Middle frontal gyrus (tissue), 1 donor: ENCODE results near the gene COA6.
"Not testable (repeated sequence)": the region's sequence is repeated elsewhere in the genome, so short reads cannot be mapped to it uniquely, and the experiment has no call there.

ENCODE experiments used
- DNase-seq: peaks from one replicate; pipeline ENCODE4 v3.0.0-alpha.2; 2015; ENCODE audit warnings: low spot score; ENCODE audit errors: extremely low spot score

COA6 gene, protein sequence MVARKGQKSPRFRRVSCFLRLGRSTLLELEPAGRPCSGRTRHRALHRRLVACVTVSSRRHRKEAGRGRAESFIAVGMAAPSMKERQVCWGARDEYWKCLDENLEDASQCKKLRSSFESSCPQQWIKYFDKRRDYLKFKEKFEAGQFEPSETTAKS

DNA sequence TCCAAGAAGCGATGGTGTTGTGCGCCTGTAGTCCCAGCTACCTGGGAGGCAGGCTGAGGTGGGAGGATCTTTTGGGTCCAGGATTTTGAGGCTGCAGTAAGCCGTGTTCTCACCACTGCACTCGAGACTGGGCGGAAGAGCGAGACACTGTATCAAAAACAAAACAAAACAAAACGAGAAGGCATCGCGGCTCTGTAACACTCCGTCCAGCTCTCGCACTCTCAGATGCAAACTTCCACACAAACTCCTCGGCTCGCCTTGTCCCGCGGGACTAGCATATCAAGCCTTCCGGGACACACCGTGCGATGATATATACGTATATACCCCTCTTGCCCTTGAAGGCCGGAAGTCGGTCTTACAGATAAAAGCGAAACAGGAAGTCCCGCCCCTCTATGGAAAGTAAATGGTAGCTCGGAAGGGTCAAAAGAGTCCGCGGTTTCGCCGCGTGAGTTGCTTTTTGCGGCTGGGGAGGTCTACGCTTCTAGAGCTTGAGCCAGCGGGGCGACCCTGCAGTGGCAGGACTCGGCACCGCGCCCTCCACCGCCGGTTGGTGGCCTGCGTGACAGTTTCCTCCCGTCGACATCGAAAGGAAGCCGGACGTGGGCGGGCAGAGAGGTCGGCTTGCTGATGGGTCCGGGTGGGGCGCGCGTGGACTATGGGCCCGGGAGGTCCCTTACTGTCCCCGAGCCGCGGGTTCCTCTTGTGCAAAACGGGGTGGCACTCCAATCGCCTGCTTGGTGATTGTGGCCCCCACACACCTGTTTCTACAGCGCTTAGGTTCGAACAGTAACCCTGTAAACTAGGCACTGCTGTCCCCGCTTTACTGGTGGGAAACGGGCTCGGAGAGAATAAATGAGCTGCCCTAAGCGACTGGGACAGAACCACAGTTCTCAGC, at the start of gene COA6:
TSS of gene COA6 (plus strand) at position 393 of the 895 bp plus-strand sequence. CDS start at position 404, 11 bp downstream.
- peak; percentile 56 for DNase-seq

DNA sequence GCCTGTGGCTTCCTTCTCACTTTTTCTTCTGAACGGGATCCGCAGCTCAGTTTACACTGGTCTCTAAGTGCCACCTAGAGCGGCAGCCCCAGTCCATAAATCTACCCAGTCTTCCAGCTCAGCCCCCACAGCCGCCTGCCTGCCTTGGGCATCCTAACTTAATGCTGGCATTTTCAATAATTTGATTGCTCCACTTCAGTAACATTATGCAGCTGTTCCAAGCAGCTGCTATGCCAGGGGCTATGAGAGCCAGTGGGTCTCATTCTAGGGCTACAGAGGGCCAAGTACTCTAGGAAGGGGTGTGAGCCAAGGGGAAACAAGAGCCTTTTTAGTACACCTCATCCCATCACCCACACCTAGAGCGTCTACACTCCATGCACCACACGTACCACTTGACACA, 48.4 kb upstream of the COA6 start:
- DNase-seq: no peak

DNA sequence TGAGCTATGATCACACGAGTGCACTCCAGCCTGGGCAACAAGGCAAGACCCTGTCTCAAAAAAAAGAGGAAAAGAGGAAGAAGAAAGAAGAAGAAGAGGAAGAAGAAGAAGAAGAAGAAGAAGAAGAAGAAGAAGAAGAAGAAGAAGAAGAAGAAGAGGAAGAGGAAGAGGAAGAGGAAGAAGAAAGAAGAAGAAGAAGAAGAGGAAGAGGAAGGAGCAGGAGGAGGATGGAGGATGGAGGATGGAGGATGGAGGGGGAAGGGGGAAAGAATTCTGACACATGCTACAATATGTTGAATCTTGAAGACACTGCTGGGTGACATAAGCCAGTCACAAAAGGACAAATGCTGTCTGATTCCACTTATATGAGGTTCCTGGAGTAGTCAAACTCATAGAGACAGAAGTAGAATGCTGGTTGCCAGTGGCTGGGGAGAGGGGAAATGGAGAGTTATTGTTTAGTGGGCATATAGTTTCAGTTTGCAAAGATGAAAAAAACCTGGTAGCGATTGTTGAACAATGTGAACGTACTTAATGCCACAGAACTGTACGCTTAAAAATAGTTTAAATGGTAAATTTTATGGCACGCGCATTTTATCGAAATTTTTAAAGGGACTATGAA, 47.3 kb upstream of the COA6 start:
- DNase-seq: no peak

DNA sequence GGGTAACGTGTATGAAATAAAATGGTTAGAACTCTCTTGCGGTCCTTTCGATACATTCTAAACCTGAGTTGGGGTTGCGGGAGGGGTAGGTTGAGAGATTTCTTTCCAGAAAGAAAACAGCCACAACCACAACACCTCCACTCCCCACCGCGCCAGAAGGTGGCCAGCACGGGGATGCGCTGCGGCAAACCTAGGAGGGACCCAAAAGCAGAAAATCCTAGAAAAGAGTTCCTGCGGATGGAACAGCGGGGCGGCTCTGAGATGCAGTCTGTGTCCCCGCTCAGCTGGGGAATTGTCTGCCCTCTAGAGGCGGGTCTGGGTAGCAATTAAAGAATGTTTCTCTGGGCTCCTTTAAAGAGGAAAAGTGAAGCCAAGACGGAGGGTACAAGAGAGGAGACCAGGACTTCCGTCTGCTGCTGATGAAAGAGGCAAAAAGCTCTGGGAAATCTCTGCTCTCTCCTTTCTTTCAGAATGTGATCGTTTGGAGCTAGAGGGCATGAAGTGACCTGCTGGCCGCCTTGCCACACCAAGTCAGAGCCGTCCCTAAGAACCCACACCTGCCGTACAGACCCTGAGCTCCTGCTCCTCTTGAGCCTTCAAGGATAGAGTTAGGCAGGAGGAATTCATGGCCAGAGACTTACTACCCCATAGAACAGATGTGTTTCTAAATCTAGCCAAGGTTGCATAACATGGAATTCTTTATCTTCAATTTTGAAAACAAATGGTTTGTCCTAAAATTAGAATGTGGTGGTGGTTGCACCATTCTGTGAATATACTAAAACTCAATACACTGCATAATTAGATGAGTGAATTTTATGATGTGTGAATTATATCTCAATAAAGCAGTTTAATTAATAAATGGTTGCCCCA, 46.5 kb upstream of the COA6 start:
- peak; percentile 39 for DNase-seq

DNA sequence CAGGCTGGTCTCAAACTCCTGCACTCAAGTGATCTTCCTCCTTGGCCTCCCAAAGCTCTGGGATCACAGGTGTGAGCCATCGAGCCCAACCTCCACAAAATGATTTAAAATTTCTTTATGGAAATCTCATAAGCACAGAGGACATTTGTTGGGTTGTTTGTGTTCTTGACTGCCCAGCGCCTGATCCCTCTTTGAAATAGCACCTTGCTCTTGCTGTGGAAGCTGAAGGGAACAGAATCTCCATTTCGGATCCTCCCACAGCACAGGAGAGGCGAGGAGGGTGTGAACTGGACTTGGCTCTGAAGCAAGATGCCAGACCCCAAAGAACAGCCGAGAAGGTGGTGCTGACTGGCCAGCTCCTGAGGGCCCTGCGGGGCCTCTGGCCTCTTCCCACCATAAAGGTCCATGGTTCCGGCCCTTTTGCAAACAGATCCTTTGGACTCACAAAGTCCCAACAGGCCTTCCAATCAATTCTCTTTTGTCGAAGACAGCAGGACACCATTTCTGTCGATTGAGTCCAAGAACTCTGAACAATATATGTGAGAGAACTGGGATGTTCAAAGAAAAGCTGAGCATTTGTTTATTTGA, 45.6 kb upstream of the COA6 start:
- DNase-seq: no peak

DNA sequence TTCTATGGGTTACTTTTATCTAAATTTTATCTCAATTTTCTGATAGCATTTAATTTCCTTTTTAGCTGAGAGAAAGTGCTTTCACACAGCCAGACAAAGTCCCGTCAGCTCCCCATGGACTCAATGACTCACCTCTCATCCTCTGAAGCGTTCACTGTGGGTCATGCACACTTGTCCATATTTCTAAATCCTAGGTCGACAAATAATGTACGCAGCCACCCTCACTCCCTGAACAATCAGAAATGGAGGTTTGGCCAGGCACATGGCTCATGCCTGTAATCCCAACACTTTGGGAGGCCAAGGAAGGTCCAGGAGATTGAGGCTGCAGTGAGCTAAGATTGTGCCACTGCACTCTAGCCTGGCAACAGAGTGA, 42.4 kb upstream of the COA6 start:
- DNase-seq: no peak

DNA sequence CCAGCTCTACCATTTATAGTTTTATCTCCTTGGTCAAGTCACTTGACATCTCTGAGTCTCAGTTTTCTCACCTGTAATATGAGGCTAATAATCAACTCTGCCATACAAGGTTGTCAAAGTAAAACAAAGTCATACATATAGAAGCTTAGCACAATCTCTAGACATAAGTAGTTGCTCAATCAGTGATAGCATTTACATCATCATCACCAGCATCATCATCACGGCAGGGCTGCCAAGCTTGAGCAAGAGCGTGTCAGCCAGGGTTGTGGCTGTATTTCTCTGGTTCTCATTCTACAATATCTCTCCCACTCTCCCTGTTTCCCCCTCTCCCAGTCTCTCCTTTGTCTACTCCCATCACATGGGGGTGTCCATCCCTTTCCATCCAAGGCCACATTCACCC, 41.7 kb upstream of the COA6 start:
- DNase-seq: no peak

DNA sequence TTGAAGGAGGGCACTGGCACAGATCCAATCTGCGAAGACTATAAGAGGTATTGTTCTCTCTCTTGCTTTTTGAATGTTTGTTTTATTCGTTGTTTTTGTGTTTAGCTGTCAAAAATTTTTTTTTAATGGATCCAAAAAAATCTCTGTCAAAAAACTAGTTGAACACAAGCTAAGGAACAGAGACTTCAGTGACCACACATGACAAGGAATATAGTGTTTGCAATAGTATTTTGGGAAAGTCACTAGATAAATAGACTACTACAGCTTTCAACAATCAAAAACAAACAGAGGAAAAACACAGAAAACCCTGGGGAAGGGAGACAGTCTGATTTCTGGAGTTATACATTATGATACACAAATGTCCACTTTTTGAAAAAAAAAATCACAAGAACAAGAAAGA, 36.9 kb upstream of the COA6 start:
- DNase-seq: no peak

DNA sequence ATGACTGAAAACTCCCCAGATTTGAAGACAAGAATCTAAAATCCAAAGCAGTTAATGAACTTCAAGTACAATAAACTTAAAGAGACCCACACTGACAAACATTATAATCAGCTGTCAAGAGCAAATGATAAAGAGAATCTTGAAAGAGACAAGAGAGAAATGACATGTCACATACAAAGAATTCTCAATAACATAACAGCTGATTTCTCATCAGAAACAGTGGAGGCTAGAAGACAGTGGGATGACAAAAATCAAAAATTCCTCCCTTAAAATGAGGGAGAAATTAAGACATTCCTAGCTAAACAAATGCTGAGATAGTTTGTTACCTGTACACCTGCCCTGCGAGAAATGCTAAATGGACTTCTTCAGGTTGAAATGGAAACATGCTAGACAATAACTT, 36.0 kb upstream of the COA6 start:
- DNase-seq: no peak

DNA sequence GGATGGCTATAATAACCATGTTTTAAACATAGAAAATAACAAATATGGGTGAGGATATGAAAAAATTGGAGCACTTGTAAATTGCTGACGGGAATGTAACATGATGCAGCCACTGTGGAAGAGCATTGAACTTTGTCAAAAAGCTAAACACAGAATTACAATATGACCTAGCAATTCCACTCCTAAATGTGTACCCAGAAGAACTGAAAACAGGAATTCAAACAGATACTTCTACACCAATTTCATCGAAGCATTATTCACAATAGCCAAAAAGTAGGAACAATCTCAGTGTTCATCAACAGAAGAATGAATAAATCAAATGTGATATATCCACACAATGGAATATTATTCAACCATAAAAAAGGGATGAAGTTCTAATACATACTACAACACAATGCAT, 32.7 kb upstream of the COA6 start:
- DNase-seq: no peak

DNA sequence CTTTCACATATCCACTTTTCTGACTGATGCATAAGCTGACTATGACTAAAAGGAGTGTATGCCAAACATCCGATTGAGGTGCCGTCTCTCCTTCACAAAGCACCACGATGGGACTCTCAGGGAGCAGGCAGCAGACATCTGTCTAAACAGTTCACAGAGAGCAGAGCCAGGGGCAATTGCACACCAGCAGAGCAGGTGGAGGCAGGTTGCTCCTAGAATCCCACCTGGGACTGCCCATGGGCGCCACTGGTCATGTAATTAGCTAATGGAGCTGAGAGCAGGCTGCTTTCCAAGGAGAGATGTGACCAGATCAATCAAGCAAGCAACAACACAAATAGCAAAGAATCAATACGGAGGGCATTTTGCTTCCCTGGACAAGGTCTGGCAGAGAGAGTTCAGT, 30.5 kb upstream of the COA6 start:
- DNase-seq: no peak

DNA sequence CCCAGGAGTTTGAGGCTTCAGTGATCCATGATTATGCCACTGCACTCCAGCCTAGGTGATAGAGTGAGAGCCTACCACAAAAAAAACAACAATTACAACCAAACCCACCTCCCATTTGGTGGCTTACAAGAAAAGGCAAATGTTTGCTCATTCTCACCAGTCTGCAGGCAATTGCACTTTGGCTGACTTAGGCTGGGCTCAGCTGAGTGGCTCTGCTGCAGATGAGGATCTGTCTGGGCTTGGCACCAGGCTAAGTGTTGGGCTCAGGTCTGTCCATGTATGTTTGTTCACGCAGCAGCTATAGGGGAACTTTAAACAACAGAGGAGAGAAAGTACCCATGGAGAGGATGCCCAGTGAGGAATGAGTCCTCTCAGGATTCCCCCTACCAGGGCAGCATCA, 28.0 kb upstream of the COA6 start:
- DNase-seq: no peak

DNA sequence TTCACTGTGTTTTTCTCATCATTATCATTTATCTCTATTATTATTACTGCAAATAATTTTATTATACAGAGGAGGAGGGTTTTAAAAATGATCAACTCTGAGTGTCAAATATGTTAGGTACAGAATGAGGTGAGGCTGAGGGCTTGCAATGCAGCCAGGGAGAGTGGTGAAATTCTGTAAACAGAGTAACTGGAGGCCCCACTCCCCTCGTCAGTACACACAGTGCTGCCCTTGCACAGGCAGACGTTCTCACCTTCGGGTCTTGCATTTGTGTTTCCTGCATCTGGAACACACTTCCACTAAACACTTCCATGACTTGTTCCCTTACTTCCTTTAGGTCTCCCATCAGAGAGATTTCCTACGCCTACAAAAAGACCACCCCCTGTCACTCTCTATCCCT, 24.3 kb upstream of the COA6 start:
- DNase-seq: no peak

DNA sequence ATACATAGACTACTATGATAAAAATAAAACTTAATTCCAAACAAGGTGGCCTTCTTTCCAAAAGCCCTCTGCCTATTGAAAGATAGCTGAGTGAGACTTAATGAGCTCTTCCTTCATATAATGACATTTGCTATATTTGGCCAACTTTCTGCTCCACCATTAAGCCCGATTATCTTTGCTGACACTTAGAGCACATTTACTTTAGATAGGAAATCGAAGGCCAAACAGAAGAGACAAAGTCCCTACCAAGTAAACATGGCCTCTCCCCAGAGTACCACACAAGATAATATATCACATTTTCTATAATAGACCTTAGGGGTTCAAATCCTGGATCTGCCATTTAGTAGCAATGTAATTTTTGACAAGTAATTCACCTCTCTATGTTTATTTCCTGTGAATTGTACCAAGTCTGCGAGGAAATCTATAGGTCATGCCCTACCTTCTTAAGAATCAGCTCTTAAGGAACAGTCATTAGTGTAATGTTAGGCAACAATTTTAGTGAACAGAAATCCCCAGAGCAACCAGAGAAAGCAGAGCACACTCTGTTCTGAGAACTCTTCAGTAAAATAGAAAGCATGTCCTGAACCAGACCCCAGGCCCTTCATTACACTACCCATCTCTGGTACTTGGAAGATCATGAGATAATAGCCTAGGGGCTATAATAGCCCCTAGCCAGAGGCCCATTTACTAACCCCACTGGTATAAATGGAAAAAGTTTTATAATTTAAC, 17.3 kb upstream of the COA6 start:
- DNase-seq: no peak

DNA sequence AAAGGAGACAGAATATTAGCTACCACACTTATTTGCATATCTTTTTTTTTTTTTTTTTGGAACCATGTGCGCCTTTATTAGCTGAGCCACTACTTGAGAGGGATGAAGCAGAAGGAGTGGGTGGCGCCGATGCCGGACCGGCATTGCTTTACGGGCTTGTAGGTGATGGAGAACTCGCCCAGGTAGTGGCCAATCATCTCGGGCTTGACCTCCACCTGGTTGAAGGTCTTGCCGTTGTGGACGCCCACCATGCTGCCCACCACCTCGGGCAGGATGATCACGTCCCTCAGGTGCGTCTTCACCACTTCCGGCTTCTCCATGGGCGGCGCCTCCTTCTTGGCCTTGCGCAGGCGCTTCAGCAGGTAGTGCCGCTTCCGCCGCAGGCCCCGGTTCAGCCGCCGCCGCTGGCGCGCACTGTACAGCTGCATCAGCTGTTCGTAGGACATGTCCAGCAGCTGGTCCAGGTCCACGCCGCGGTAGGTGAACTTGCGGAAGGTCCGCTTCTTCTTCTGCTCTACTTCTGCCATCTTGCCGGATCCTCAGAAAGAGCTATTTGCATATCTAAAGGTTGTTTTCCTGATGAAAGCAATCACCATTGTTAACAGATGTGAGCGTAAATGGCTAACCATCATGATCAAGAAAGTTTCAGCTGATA, 16.5 kb upstream of the COA6 start:
- DNase-seq: not testable (repeated sequence)

DNA sequence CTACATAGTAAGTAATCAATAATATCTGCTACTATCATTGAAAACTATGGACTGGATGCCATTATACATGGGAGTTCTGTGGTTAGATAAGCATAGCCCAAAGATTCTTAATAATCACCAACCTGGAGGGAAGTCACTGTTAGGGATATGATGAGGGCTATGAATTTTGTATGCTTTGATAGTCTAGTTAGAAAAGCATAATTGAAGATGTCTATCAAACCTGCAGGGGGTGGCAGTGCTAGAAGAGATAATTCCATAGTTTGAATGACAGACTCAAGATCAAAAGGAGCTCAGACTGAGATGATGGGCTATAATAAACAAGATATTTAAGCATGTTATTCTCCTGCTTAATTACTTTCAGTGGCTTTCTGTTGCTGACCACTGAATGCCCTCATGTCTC, 15.4 kb upstream of the COA6 start:
- no peak for DNase-seq

DNA sequence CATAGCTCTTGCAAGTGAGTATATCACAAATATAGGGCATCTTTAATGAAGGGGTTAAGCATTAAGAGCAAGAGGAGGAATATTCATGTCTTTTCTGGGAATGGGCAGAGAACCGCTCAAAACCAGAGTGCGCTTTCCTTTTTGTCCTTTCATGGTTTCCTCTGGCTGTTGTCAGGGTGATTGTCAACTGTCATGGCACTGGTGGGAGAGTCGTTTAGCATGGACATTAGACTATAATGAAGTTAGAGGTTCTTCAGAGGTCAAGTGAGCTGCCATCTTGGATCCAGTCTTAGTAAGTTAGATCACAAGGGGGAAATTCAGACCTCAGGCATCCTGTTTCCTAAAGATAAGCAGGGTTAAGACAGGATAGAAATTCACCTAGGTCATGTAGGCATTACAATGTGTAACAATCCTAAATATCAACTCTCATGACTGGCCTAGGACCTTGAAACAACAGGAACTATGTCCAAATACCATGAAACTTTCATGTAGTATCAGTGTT, 12.1 kb upstream of the COA6 start:
- no peak for DNase-seq

DNA sequence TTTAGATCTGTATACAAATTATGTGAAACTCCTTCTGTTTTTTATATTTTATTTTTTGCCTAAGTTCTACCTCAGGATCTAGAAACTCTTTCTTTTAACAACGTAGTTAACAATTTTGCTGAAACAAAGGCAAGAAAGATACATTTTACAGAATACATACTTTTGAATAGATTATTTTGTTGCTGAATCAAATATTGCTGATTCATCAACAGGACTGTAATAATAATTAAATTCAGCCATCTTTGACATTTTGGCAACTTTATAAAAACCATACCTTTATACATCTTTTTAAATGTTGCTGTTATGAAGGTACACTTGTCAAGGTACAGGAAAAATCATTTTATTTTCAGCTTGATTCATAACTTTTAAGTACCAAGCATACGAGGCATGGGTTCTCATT, 10.7 kb upstream of the COA6 start:
- no peak for DNase-seq

DNA sequence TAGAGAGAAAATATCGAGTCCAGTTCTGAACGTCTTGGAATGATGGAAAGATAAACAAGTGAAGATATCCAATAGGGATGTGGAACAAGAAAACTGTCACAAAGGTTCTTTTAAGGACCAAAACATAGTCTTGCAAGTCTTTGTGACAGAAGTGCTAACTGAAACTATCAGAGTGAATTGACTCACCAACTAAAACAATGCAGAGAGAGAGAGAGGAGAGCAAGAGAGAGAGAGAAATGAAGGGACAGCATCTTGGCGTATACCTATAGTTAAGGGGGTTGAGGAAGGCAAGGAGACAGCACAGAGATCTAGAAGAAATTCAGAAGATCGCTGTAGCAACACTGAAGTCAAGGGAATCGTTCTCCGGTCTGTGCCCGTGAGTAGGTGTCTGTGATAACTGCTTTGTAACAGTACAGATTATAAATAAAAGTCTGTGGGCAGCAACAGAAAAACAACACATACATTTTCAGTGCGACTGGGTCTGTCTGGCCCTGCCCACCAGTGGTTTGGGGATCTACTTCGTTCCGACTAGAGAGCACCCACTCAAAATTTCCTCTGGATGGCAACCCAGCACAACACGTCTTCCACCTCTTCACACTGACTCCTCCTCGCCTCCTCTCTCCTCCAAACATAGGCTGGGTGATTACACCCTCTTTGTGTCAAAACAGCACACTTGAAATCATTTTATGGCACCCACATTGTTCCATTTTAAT, 4.8 kb upstream of the COA6 start:
- DNase-seq: peak; percentile 40
